ENCODE results near the gene RFK.

RFK gene

GRCh38 chr9:76413658-76414057 lies 19.4 kb upstream of the RFK start:
- no peak for DNase-seq (ENCODE audit: low read depth in 2 of 2, low spot score in 1 of 2)

- no peak for DNase-seq (ENCODE audit: low read depth in 2 of 2, low spot score in 1 of 2)
These were observed 18.4 kb upstream of the RFK start for GRCh38 chr9:76412638-76413037.

GRCh38 chr9:76405868-76406267 lies 11.6 kb upstream of the RFK start:
- no peak for DNase-seq (ENCODE audit: low read depth in 2 of 2, low spot score in 1 of 2)

- no peak for DNase-seq (ENCODE audit: low read depth in 2 of 2, low spot score in 1 of 2)
These were observed 11.1 kb upstream of the RFK start for GRCh38 chr9:76405340-76405739.

- DNase-seq (ENCODE audit: low read depth in 2 of 2, low spot score in 1 of 2) = no peak
These were observed 10.2 kb upstream of the RFK start for GRCh38 chr9:76404401-76404800.

GRCh38 chr9:76403352-76403751 lies 9.1 kb upstream of the RFK start:
- no peak for DNase-seq (ENCODE audit: low read depth in 2 of 2, low spot score in 1 of 2)

GRCh38 chr9:76401580-76402354 lies 7.5 kb upstream of the RFK start:
- no peak for DNase-seq (ENCODE audit: low read depth in 2 of 2, low spot score in 1 of 2)

- DNase-seq (ENCODE audit: low read depth in 2 of 2, low spot score in 1 of 2) = no peak
These were observed 7.0 kb upstream of the RFK start for GRCh38 chr9:76401176-76401575.

- DNase-seq (ENCODE audit: low read depth in 2 of 2, low spot score in 1 of 2) = no peak
These were observed 6.4 kb upstream of the RFK start for GRCh38 chr9:76400534-76401096.

GRCh38 chr9:76399856-76400255 lies 5.6 kb upstream of the RFK start:
- no peak for DNase-seq (ENCODE audit: low read depth in 2 of 2, low spot score in 1 of 2)

- no peak for DNase-seq (ENCODE audit: low read depth in 2 of 2, low spot score in 1 of 2)
These were observed 2.4 kb upstream of the RFK start for GRCh38 chr9:76396597-76396996.

- DNase-seq (ENCODE audit: low read depth in 2 of 2, low spot score in 1 of 2) = no peak
These were observed 1.9 kb upstream of the RFK start for GRCh38 chr9:76396144-76396543.

GRCh38 chr9:76395381-76395780 lies 1.2 kb upstream of the RFK start:
- DNase-seq (ENCODE audit: low read depth in 2 of 2, low spot score in 1 of 2) = no peak

- DNase-seq (ENCODE audit: low read depth in 2 of 2, low spot score in 1 of 2) = peak; percentile 4 to 14
These were observed 680 bp upstream of the RFK start for GRCh38 chr9:76394960-76395252.

- DNase-seq (ENCODE audit: low read depth in 2 of 2, low spot score in 1 of 2) = no peak
These were observed 3.6 kb downstream of the RFK start for GRCh38 chr9:76390656-76391055.

- DNase-seq (ENCODE audit: low read depth in 2 of 2, low spot score in 1 of 2) = no peak
These were observed 14.7 kb downstream of the RFK start for GRCh38 chr9:76379494-76379893.

- no peak for DNase-seq (ENCODE audit: low read depth in 2 of 2, low spot score in 1 of 2)
These were observed 15.7 kb downstream of the RFK start for GRCh38 chr9:76378367-76379073.

- DNase-seq (ENCODE audit: low read depth in 2 of 2, low spot score in 1 of 2) = no peak
These were observed 16.4 kb downstream of the RFK start for GRCh38 chr9:76377791-76378190.

GRCh38 chr9:76374783-76375559 lies 19.3 kb downstream of the RFK start:
- no peak for DNase-seq (ENCODE audit: low read depth in 2 of 2, low spot score in 1 of 2)

GRCh38 chr9:76373784-76374474 lies 20.3 kb downstream of the RFK start:
- DNase-seq (ENCODE audit: low read depth in 2 of 2, low spot score in 1 of 2) = no peak

- DNase-seq (ENCODE audit: low read depth in 2 of 2, low spot score in 1 of 2) = no peak
These were observed 20.9 kb downstream of the RFK start for GRCh38 chr9:76373173-76373783.
